HG02884 (cell line): Measurements from ENCODE around the gene CHI3L1.

Source experiments
- ATAC-seq: cut with Tn5 transposase; IDR thresholded peaks from one replicate; pipeline ENCODE4 v1.9.1; 2021; ENCODE audit warnings: mild to moderate bottlenecking, moderate library complexity; ENCODE audit not compliant: unreplicated experiment

The CHI3L1 gene

GRCh38 chr1:203181586-203182386, 4.7 kb downstream of the CHI3L1 start:
- ATAC-seq = no peak

GRCh38 chr1:203180611-203181330, 5.7 kb downstream of the CHI3L1 start:
- no peak for ATAC-seq

DNA sequence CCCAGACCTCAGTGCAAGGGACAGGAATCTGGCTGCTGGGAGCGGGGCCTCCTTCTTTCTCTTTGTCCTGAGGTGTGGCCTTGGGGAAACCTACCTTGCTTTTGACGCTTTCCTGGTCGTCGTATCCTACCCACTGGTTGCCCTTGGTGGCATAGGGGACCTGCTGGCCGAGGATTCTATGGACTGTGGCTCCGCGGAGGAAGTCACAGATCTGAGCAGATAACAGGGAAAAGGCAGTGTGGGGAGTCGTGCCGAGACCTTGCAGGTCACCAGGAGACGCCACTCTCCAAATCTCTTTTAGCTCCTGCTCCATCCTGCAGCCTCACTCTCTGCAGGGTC, 6.9 kb downstream of the CHI3L1 start:
- no peak for ATAC-seq

DNA sequence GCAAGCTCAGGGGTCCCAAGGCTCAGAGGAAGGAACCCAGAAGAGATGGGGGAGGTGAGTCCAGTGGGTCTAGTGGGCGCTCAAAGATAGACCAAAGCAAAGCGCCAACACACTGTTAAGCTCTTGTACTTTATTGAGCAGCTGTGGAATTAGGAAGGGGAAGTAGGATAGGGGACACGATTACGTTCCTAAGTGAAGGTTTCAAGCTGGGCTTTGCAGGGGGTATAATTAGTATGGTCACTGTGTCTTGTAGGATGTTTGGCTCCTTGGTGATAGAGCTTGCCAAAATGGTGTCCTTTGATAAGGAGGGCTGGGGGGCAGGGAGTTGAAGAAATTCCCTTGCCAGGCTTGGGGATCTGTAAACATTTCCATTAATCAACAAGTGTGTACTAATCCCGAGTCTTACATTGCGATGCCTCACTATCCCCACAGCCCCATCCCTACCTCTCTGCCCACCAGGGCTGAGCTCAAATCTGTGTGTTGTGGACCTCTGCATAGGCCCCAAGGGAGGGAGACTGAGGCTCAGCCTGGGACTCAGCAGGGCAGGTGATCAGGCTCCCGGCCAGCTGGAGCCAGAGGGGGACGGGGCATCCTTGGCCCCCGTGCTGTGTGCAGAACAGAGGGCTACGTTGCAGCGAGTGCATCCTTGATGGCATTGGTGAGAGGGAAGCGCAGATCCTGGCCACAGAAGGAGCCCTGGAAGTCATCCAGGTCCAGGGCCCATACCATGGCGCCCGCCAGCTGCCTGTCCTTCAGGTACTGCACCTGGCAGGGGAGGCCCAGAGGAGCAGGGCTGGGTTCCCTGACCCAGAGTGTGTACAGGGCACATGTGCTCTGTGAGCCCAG, 7.5 kb downstream of the CHI3L1 start:
- no peak for ATAC-seq

DNA sequence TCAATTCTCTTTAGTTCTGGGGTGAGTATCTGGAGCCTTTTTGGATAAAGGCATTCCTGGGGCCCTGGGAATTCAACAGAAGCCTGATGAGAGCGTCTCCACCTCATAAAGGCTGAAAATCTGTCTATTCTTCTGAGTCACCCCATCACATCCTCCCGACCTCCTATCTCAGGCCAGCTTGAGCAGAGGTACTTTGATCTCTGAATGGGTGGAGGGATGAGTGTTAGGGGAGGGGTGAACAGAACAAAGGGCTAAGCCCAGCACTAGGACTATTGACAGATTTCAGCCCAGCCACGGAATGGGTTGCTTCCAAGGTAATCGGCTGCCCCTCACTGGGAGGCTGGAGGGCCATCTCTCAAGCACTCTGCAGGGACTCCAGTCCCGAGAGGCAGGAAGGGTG, 8.4 kb downstream of the CHI3L1 start:
- no peak for ATAC-seq

GRCh38 chr1:203177470-203178039, 8.9 kb downstream of the CHI3L1 start:
- ATAC-seq = no peak

DNA sequence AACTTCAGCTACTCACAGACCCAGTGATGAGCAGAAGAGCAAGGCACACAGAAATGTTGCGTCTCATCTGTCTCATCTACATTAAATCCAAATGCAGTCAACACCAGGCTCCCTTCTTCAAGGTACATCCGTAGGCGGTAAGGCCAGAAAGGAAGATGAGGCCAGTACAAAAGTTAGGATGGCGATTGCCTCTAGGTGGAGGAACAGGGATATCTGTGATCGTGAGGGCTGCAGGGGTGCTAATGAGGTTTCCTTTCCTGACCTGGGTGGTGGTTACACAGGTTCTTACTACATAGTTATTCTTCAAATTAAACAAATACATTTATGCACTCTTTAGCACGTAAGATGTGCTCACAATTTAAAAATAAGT, 9.5 kb downstream of the CHI3L1 start:
- no peak for ATAC-seq

DNA sequence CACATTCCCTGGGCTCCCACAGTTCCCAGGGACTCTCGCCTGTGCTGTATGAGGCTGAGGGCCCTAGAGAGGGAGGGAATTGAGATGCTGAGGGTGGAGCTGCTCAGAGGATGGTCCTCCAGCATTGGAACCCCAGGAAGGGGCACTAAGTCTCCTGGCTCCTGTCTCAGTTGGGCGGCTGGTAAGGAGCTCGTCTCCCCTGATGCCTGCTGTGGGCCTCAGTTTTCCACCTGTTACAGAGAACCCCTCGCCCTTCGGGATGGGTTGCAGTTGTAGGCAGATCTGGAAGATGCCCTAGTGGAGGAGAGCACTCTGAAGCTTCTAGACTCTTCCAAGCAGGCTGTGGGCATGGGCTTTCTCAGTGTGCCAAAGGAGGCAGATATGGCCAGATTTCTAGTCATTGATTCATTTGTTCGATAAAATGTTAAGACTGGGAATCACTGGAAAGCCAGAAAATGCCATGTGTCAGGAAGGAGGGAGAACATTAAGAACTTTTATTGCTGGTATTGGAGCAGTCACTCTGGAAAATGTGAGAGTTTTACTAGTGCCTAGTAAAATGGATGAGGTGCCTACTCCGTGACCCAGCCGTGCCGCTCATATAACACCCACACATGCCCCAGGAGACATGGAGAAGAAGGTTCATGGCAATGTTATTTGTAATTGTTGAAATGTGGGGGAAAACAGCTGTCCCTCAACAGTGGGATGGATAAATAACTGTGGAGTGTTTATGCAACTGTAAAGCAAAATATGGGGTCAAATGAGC, 10.1 kb downstream of the CHI3L1 start:
- no peak for ATAC-seq

DNA sequence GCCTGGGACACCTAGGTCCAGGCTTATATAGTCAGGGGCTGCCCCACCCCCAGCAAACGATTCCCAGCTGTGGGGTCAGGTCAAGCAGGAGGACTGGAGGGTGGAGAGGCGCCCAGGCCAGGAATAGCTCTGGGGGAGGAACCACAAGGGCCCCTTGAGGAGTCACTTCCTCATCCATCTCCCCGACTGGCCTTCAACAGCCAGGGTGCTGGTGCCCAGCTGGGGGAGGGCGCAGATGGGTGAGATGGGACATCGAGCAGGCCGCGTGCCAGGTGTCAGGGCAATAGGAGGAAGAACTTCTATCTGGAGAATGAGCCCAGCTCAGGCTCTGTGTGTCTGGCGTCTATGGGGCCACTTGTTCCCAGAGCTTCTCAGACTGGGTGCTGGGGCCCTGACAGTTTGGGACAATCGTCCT, 10.7 kb downstream of the CHI3L1 start:
- no peak for ATAC-seq

DNA sequence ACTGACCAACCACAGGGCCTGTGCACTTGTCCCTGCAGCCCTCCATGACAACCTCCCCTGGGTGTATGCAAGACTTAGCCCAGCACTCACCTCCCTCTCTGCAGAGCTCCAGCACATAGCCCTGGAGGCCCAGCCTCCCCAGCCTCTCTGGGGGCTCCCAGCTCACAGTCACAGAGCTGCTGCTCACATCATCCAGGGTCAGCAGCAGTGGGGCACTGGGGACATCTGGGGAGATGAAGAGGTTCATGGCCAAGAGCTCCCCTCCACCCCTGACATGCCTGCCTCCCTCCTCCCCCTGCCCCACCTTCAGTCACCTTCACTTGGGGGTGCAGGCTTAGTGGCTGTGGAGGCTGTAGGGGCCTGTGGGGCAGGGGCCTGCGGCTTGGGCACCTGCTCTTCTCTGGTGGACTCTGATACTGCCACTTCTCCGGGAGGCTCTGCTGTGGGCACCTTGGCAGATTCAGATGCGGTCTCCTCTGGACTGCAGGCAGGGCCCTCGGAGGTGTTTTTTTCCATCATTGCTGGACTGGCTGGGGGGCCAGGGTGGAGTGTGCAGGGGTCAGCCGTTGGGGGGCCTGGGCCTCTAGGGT, 11.2 kb downstream of the CHI3L1 start, which contains the start of gene MYBPH:
Gene MYBPH (minus strand): TSS at position 590 of the 590 bp plus-strand sequence. CDS start 71 bp downstream, at position 519.
- ATAC-seq = no peak

DNA sequence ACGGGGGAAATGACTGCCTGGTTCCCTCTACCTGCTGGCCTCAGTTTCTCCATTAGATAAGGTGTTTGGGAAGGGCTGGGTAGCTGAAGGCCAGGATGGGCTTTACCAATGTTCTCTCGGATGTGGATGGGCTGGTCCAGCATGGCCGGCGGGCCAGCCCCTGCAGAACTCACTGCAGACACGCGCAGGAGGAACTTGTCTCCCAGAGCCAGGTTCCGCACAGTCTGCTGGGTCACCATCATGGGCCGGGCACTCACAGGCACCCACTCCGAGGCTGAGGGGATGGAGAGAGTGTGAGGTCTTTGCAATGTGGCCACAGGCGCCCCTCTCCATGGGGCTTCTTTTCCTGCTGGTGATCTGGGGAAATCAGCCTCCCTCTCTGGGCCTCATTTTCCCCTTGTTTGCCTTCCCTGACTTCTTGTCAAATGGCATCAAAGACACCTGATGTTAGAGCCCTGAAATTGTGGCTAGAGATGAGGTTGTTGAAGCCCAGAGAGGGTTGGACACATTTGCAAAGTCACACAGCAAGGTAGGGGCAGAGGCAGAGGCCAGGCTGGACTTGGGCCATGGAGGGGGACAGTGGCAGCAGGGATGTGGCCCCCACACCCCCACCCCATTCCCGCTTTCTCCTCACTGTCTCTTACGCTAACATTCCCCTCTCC, 12.0 kb downstream of the CHI3L1 start:
- no peak for ATAC-seq

DNA sequence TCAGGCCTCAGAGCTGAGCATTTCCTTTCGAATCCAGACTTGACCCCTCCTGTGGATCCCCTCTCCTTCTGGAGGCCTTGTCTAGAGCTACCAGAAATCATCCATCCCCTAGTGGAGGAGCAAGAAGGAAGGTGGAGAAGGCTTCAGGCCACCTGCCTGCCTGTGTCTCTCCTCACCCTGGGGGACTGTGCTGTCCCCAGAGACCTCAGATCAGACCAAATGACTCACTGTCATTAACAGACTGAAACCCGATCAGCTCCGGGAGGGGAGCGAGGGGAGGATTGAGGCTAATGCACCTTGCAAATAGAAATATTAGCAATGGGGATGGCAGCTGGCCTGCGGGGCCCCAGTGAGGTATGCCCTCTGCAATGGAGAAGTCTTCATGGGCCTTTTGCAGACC, 12.9 kb downstream of the CHI3L1 start:
- ATAC-seq = peak; percentile 63

DNA sequence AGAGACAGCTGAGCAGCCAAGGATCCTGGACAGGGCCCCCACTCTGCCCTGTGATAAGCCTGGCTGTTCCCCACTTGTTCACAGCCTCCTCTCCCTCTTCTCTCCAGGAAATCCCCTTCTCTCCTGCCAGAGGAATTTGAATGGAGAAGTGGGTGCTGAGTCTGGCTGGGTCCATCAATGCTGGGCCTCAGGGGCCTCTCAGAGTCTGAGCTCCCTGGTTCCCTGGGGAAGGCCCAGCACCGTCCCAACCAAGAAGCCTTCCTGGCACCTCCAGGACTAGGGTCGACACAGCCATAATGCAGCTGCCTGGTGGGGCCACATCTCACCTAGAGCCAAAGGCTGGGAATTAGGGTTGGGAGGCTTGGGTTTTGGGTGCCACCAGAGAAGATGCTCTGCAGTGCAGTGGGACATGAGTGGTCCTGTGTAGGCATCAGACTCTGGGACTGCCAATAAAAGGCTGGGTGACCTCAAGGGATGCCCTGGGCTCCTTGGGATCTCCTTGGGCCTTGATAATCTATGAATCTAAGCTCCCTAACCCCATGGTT, 13.4 kb downstream of the CHI3L1 start:
- no peak for ATAC-seq

- ATAC-seq = no peak
Observed at GRCh38 chr1:203172184-203173010, 14.1 kb downstream of the CHI3L1 start.

DNA sequence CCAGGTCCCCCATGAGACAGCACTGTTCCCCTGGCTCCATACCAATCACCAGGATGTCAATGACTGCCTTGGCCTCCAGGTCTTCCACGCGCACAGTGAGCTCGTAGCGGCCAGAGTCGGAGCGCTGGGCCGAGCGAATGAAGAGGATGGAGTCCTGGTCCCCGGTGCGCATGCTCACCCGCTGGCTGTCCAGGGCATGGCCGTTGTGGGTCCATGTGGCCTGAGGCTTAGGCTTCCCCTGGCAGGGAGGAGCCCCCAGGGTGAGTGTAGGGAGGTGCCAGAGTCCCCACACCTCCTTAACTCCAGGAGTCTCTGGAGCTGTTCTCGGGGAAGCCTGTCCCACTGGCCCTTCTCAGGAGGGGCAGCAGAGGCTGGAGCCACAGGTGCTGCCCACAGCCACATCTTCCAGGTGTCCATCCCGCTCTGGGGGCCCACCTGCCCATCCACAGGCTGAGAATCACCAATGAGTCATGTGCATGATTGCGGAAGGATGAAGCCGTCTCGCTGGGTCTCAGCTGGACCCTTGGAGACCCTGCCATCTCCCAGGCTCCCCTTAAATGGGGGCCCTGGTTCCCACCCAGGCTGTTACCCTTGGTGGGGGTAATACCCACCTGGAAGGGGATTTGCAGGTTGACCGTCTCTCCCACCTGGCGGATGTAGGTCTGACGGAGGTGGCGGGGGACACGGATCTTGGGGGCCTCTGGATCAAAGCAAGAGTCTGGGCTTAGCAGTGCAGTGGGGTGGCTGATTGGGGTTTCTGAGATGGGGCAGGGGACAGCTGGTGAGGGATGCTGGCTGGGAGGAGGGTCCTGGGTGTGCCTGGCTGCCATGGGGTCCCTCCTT, 14.9 kb downstream of the CHI3L1 start:
- ATAC-seq = no peak

GRCh38 chr1:203170625-203171330, 15.7 kb downstream of the CHI3L1 start:
- ATAC-seq = no peak
